Activated effector memory CD4-positive, alpha-beta T cell treated with anti-CD3 and anti-CD28 coated beads, Interleukin-2, amount 50 U/mL, for 16 hours (primary cell): ENCODE measurements around the gene PTPRE.

Source experiments
- DNase-seq: peaks from one replicate; pipeline ENCODE4 v3.0.0-alpha.2; 2020

PTPRE gene

DNA sequence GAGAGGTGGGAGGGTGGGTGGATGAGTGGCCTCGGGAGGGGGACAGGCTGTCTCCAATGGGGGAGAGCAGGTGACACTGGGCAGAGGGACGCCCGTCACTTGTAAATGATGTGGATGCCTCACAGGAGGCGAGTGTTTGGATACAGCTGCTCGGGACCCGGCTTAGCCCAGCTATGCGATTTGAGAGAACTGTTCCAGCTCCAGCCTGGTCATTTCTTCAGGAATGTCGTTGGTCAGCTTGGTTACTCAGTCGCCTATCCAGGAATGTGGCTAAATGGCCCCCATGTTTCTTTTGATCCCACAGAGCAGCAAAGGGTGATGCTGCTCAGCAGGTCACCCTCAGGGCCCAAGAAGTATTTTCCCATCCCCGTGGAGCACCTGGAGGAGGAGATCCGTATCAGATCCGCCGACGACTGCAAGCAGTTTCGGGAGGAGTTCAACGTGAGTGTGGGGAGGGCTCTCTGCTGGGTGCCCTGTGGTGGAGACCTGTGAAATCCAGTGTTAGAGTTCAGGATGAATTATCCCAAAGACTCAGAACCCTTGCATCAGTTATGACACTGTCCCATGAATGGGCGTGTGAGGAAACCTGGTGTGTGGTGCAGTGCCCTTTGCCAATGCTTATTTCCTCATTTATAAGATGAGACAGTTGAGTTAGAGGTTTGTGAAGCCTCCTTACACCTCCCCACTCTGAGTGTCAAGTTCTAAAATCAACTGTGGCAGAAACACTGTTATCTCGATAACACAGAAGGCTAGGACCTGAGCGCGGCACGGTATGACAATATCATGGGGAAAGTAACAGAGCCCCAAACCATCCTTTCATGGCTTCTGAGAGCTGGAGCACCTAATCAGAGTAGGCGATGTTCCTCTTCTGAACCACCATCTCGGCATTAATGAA is 142.6 kb downstream of the PTPRE start:
- DNase-seq = no peak

DNA sequence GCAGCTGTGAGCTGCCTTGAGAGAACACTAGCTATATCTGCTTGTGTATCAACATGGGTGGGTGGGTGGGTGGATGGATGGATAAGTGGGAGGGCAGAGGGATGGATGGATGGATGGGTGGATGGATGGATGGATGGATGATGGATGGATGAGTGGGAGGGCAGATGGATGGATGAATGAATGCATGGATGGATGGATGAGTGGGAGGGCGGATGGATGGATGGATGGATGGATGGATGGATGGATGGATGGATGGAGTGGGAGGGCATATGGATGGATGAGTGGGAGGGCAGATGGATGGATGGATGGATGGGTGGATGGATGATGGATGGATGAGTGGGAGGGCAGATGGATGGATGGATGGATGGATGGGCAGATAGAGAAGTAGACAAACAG is 143.2 kb downstream of the PTPRE start:
- no peak for DNase-seq

DNA sequence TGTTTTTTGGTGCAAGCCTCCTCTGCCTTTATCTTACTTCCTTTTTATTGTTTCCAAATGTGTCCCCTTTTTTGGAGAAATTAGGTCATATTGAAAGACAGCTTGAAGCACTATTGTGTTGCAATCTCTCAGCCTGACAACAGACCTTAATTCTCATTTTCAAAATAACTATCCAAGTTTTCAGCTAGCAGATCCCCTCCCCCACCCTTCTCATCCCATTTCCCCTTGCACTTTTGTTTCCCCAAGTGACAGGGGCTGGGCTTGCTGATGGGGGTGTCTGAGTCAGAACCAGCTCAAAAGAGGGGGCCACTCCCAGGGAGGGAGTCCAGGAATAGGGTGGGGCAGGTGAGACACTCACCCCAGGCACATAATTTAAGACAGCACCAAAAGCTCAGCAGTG is 144.0 kb downstream of the PTPRE start:
- peak; percentile 52 for DNase-seq

DNA sequence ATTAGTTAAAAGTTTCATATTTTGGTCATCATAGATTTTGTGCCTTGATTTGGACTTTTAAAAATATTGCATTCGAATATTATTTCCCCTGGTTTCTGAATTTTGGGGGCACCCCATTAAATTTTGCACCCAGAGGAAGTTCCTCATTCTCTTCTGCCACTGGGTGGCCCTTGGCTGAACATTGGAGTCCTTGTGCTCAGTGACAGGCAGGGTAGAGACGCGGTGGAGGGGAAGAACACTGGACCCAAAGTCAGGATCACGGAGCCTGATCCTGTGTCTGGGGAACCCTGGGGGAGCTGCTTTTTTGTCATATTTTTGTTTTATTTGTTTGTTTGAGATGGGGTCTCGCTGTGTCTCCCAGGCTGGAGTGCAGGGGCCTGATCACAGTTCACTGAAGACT is 144.6 kb downstream of the PTPRE start:
- no peak for DNase-seq

DNA sequence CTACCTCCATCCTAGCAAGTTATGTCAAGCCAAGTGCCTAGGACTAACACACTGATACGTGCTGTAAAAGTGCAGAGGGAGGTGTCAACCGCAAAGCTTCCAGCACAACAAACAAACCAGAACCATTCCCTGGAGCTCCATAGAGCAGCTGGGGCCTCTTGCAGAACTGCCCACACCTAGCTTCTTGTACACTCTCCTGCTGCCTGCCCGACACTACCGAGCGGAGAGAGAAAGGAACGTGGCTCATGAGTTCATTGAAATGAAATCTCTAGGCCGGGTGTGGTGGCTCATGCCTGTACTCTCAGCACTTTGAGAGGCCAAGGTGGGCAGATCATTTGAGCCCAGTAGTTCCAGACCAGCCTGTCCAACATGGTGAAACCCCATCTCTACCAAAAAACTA is 145.8 kb downstream of the PTPRE start:
- DNase-seq = peak; percentile 37

DNA sequence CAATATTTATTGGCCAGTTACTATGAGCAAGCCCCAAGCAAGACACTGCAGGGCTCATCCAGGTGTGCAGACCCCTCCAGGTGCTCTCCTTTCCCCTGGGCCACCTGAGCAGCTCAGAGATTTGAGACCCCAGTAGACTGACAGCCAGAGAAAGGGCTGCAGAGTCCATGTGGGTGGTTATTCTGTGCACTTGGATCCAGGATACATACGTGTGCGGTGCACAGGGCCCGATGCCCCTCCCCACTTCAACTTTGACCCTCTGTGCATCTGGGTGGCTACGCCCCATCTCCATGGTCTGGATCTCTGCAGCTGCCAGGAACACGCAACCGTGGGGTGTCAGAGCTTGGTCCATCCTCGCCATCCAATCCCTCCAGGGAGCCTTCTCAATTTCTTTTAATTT is 146.5 kb downstream of the PTPRE start:
- peak; percentile 45 for DNase-seq

DNA sequence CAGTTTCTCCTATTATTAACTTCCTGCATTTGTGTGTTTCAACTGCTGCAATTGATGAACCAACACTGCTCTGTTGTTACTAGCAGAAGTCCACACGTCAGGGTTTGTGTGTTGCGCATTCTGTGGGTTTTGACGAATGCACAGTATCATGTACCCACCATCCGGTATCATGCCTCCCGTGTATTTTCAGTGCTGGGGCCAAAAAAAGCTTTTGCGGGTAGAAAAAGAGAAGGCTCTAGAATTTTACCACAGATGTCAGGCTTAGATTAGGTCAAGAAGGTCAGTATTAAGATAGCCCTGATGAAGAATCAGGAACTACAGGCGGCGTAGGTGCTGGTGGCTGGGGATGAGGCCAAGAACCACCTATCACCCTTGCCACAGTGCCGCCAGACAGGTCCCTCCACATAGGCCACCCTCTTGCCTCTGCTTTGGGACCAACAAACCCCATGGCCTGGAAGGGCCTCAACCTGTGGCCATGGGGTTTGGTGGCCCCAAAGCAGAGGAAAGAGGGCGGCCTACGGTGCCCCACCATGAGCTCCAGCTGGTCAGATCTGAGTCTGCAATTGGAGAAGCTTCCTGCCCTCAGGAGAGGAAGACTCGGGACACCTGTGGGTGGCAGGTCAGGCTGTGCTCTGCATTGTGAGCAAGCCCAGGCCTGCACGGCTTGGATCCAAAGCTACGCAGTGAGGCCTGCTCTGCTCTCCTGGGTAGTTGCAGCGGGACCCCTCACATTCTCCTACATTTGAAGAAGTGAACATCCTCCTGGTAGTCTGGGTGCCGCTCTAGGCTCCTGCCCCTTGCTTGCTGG is 147.5 kb downstream of the PTPRE start:
- DNase-seq = peak; percentile 42

DNA sequence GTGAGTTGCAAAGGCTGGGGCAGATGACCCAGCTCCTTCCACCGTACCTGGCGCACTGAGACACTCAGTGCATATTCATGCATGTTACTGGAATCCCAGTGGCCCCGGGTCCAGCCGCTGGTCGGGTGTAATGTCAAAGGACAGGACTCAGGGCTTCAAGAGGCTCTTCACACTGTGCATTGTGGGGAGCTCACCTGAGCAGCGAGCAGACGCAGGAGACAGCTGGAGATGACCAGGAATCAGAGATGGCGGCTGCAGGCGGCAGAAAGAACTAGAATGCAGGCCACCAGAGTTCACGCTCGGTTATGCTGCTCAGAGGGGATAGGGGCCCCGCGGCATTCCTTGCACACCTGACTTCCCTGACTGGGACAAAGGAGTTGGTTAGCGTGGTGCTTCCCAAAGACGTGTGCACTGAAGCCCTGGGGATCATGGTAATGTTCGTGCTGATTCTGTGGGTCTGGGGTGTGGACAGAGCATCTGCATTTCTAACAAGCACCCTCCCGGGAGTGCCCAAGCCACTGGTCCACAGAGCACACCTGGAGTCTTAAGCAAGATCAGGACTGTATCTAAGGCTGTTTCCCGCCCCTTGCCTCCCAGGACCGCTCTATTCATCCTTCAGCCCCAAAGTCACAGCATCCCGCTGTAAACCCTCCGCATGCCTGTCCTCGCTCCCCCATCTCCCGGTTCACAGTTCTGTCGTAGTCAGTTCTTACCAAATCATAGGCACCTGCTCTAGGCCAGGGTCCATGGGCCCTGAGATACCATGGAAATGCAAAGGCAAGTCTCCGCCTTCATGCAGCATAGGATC is 148.4 kb downstream of the PTPRE start:
- peak; percentile 42 for DNase-seq

DNA sequence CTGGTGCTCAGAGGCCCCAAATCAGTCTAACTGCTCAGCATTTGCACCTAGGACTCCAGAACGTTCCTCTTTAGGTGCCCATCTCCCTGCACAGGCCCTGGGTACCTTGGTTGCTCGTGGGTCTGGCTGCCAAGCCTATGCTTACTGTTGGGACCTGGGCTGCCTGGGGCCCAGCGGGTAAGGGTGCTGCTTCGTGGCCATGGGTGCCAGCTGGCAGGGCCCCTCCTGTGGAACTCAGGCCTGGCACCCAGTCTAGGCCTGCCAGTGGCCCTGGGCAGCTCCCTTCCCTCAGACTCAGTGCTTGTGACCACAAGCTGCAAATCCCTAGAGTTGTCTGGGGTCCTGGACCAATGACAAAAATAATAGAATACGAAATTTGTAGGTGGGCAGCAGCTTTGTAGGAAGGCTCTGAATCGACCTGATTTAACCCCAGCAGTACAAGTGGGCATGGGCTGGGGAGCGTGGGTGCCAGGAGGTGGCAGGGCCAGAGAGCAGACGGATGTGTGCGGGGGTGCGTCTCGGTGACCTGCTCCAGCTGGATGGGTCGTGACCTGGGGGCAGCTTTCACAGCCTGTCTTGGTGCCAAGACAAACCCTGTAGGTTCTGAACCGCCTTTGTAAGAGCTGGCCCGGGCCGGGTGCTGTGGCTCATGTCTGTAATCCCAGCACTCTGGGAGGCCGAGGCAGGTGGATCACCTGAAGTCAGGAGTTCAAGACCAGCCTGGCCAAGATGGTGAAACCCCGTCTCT is 149.6 kb downstream of the PTPRE start:
- no peak for DNase-seq

DNA sequence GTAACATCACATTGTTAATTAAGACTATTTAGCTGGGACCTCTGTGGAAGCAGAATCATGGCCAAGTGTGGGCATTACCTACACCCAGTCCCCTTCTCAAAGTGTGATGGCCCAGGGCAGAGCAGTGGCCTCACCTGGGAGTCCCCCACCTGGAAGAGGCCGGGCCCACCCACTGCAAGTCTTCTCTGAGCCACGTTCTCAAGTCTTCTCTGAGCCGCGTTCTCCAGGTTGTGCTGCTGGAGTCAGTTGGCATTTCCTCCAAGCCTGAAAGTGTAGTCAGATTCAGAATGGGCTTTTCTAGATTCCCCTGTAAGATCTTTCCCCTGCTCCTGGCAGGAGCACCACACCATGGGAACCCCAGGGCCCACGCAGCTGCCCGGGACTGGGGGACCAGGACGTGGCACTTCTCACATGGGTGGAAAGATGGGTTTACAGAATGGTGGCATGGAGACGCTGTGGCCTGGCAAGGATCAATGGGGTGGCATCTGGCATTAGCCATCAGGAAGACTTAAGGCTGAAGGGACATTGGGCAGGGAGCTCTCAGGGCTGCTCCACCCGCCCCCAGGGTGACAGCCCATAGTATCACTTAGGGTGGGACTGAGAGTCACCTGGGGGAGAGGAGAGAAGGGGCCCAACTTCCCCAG is 151.3 kb downstream of the PTPRE start:
- DNase-seq = no peak

DNA sequence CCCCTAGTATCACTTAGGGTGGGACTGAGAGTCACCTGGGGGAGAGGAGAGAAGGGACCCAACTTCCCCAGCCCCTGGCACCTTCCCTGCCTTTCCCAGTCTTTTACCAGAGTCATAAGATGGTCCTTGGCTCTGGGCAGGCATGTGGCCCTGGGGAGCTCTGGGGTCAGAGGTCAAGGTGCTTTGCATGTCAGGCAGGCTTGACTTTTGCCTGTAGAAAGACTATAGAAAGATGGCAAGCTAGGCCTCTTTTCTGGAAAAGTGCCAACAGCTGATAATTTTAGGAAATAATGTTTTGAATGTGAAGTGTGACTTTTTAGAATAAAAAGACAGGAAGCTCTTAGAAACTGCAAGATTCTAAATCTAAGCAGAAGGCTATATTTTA is 151.8 kb downstream of the PTPRE start:
- peak; percentile 47 for DNase-seq

DNA sequence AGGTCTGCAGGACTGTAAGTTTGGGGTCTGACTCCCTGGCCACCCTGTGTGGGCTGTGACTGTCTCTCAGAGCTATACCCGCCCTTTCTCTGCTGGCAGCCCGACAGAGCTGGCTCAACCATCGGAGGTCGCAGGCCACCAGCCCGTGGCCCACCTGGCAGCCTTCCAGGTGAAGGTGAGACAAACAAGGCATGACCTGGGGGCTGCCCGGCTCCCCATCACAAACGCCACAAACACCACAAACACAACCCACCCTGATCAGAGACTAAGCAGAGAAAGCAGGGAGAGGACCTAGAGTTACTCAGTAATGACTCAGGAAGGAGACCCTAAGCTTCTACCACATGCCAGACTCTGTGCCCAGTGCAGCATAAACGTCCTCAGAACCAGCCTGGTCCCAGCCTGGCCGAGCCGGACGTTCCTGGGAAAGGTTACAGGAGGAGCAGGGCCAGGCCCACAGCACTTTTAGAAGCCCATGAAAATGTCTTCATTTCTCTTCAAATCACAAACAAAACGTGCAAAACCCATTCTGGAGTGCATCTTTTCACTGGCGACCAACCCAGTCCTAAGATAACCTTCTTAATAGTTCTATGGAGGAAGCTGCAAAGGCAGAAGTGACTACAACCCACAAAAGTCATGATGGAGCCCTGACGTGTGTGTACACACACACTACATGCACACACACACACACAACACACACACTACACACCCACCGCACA is 152.5 kb downstream of the PTPRE start:
- DNase-seq = peak; percentile 49

DNA sequence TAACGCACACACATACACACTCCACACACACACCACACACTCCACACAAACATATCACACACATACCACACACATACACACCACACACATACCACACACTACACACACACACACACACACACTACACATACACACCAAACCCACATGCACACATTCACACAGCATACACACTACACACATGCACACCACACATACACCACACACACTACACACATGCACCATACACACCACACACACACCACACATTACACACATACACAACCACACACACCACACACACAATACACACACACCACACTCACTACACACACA is 153.0 kb downstream of the PTPRE start:
- DNase-seq = no peak

DNA sequence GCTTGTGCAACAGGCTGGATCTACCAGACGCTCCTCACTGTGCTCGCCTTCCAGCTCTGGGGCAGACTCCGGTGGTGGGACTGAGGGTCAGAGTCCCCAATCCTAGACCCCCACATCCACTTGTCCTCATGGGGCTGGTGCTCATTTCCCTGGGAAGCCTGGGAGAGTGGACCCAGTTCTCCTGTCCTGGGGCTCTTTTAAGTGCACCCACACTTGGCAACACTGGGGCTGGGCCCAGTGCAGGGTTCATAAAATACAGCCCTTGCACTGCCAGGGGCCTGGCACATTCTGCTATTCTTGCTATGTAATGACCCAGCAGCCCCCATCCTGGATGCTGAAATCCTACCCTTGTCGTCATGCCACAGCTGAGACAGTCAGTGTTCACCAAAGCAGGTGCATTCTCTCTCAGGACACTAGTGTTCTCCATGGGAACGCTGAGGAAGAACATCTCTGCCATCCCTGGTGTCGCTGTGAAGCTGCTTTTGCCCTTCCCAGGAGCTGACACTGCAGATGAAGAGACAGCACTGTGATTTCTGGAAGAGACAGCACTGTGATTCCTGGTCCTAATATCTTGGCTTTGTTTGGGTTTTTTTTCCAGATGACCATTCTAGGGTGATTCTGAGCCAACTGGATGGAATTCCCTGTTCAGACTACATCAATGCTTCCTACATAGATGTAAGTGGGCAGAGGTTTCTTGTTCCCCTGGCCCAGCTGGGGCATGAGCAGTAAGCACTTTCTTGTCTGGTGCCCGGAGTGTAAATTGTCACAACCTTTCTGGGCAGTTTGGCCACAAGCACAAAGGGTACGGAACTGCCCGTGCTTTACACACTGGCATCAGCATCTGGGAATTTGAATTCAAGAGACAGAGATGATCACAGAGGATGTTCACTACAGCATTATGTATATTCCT is 153.7 kb downstream of the PTPRE start:
- peak; percentile 54 for DNase-seq

DNA sequence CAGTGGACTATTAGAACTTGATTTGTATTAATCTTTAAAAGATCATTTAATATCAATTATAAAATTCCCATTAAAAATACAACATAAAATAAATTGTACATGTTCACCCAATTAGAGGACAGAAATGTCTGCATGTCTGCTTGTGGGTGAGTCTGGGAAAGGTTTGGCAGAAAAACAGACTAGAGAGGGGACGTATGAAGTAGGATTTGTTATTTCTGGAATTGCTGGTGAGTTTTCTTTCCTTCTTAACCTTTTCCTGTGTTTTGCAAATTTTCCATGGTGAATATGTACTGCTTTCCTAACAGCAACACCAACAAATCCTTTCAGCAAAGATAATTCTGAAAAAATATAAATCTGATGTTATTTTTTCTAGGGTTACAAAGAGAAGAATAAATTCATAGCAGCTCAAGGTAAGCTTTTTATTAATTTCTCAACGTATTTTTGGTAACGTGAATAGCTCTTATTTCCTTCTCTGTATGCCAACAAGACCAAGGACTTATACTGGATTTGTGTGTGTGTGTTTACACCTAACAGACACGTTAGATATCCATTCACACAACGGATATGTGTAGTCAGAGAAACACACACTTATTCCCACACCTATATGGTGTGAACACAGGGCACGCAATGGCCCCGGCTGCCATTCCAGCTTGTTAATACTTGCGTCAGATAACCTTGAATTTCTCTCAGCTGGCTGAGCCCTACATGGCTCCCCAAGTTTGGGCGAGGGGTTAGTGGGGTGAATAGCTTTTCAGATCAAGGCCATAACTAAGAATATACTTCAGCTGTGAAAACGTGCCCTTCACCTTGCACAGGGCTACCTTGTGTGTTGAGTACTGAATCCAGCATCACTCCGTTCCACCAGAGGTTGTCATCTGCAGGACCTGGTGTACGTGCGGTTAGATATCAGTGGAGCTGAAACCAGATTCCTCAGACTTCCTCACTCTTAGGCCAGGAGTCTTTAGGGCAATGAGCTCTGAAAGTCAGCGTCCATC is 154.7 kb downstream of the PTPRE start:
- DNase-seq = peak; percentile 14

DNA sequence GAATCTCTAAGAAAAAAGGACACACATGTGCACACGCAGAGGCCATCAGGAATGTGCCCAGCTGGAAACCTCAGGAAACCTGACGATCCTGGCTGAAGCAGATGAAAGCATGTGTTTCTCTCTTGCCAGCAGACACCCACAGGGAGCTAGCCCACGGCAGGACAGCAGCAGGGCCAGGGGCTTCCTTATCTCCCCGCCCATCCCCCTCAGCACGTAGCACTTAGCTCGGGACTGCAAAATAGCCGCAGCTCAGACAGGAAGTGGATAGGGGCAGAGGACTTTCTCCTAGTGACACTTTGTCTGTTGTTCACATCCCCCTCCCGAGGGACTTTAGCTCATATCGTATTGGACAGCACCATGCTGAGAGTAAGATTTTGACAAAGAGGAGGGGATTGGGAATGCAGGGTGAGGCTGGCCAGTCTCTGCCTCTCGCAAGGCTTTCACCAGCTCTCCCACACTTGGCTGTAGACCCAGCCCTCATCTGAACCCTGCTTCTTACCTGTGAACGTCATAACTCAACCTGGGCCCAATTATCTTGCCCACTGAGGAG is 155.5 kb downstream of the PTPRE start:
- peak; percentile 61 for DNase-seq

DNA sequence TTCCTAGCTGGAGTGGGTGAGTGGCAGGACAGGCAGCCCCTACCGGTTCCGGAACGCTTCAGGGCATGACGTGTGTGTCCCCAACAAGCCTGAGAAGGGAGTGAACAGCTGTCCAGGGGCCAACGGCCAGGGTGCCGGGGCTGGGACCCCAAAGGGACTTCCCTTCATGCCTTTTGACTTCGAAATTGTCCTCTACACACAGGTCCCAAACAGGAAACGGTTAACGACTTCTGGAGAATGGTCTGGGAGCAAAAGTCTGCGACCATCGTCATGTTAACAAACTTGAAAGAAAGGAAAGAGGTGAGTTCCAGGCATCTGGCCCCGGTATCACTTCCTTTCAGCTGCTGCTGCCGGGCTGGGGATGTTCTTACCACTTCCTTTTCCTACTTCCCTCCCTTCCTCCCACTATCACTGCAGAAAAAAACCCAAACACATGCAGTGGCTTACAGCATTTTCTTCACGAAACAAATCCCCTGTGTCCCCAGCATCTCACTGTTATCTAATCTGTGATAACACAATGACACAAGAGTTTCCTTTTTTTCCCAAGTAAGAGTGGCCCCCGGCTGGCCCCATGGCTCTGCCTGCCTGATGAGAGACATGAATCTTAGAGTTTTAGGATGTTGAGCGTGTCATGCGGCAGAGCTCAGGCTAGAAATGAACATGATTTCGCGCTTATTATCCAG is 156.1 kb downstream of the PTPRE start:
- peak; percentile 83 for DNase-seq

DNA sequence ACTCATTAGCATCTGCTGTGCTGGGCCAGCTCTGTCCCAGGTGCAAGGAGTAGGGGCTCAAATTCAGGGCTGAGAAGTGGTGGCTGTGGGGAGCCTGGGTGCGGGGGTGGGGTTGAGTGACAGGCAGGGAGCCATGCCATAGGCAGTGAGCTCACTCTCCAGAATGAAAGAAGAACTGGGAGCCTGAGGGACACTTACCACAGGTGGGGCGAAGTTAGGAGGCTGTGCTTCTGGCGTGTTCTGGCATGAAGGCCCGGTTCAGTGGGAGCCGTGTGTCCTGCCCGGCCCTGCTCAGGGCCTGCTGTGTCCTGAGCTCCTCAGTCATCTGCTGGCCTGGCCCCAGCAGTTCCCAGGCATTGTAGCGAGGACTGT is 156.8 kb downstream of the PTPRE start:
- DNase-seq = peak; percentile 69
